Tibial artery (tissue), 4 donors: ENCODE data around the gene PPP2R2C.

Experiments
- DNase-seq, 2 donors: peaks; one replicate each; pipeline ENCODE4 v3.0.0-alpha.2; 2019
- H3K27ac ChIP-seq, 2 donors: fragments of 200-600 bp; sonication (generic) in 1 of 2; 1 replicate in 1 of 2; 2 replicates in 1 of 2; pipeline ENCODE4 v1.5.1; 2018 to 2019; ENCODE audit warnings: mild to moderate bottlenecking in 1 of 2
- H3K27me3 ChIP-seq, 2 donors: fragments of 200-600 bp; sonication (generic) in 1 of 2; one replicate each; pipeline versions ENCODE4 v1.5.1 to v1.6.0; 2016 to 2019
- H3K36me3 ChIP-seq, 3 donors: fragments of 200-600 bp; sonication (generic) in 2 of 3; one replicate each; pipeline ENCODE4 v1.5.1; 2016 to 2019; ENCODE audit warnings: mild to moderate bottlenecking in 2 of 3
- H3K4me1 ChIP-seq, 4 donors: fragments of 200-600 bp; sonication (generic) in 2 of 4; 1 replicate in 3 of 4; 2 replicates in 1 of 4; pipeline ENCODE4 v1.5.1; 2016 to 2019
- H3K4me3 ChIP-seq, 2 donors: fragments of 200-600 bp; sonication (generic) in 1 of 2; 1 replicate in 1 of 2; 2 replicates in 1 of 2; pipeline ENCODE4 v1.5.1; 2018 to 2019; ENCODE audit warnings: mild to moderate bottlenecking in 2 of 2
- H3K9me3 ChIP-seq, 3 donors: fragments of 200-600 bp; sonication (generic) in 1 of 3; one replicate each; pipeline ENCODE4 v1.5.1; 2016 to 2019
- CTCF ChIP-seq, 2 experiments: fragments of 200-600 bp in 1 of 2; fragments of 450-650 bp in 1 of 2; IDR thresholded peaks; one replicate each; pipeline ENCODE4 v1.5.1; 2017 to 2019; ENCODE audit warnings: antibody characterized with exemption in 2 of 2, mild to moderate bottlenecking in 1 of 2, moderate library complexity in 1 of 2
- intact Hi-C: fragments of 100-400 bp; cut with DNase I; formaldehyde crosslinking; loops from one replicate; pipeline ENCODE4 v1.15.0; 2023; ENCODE audit warnings: low total_unique reads

Gene PPP2R2C

GRCh38 chr4:6337331-6337935 lies 135.0 kb downstream of the PPP2R2C start:
- H3K27me3 ChIP-seq = peaks cover 0 to 87% of the 10 kb centered on the region in 2 donors
- intact Hi-C loops = no loop called here
- H3K27ac ChIP-seq = no peak overlapping the region
- H3K36me3 ChIP-seq = no peaks in the 10 kb centered on the region
- H3K4me3 ChIP-seq = no peak overlapping the region
- TF ChIP-seq CTCF (IDR thresholded peaks at IDR 0.05) = no peak
- no peaks in the 10 kb centered on the region for H3K9me3 ChIP-seq
- H3K4me1 ChIP-seq = peaks cover 0 to 1% (median 0%) of the 10 kb centered on the region in 4 donors
- DNase-seq = no peak

- no peak for TF ChIP-seq CTCF (IDR thresholded peaks at IDR 0.05)
- Histone ChIP-seq H3K4me1 (no peaks in the 10 kb centered on the region), H3K9me3 (peaks cover 0 to 4% (median 0%) of the 10 kb centered on the region in 3 donors), H3K27ac (no peak overlapping the region), H3K36me3 (no peaks in the 10 kb centered on the region), H3K4me3 (no peak overlapping the region), H3K27me3 (peaks cover 0 to 90% of the 10 kb centered on the region in 2 donors)
- DNase-seq = no peak
- intact Hi-C loops = no loop called here
Measured at GRCh38 chr4:6336166-6336565, 136.2 kb downstream of the PPP2R2C start.

GRCh38 chr4:6335040-6335590 lies 137.3 kb downstream of the PPP2R2C start:
- TF ChIP-seq CTCF (IDR thresholded peaks at IDR 0.05) = no peak
- intact Hi-C loops = no loop called here
- no peaks in the 10 kb centered on the region for H3K4me1 ChIP-seq
- no peak overlapping the region for H3K4me3 ChIP-seq
- DNase-seq = no peak
- H3K36me3 ChIP-seq = no peaks in the 10 kb centered on the region
- H3K27ac ChIP-seq = no peak overlapping the region
- H3K9me3 ChIP-seq = peaks cover 0 to 4% (median 0%) of the 10 kb centered on the region in 3 donors
- peaks cover 0 to 82% of the 10 kb centered on the region in 2 donors for H3K27me3 ChIP-seq

GRCh38 chr4:6334203-6334887 lies 138.1 kb downstream of the PPP2R2C start:
- peaks cover 0 to 4% (median 0%) of the 10 kb centered on the region in 3 donors for H3K9me3 ChIP-seq
- intact Hi-C loops = no loop called here
- no peak for TF ChIP-seq CTCF (IDR thresholded peaks at IDR 0.05)

GRCh38 chr4:6333301-6334202 lies 138.9 kb downstream of the PPP2R2C start:
- Histone ChIP-seq H3K9me3 (peaks cover 0 to 4% (median 0%) of the 10 kb centered on the region in 3 donors), H3K27ac (no peak overlapping the region), H3K36me3 (no peaks in the 10 kb centered on the region), H3K27me3 (peaks cover 0 to 74% of the 10 kb centered on the region in 2 donors), H3K4me1 (no peaks in the 10 kb centered on the region), H3K4me3 (no peak overlapping the region)
- intact Hi-C loops = no loop called here
- TF ChIP-seq CTCF (IDR thresholded peaks at IDR 0.05) = no peak
- no peak for DNase-seq

More at GRCh38 chr4:6334203-6334887, 138.1 kb downstream of the PPP2R2C start:
- no peak overlapping the region for H3K4me3 ChIP-seq
- no peaks in the 10 kb centered on the region for H3K4me1 ChIP-seq
- no peak overlapping the region for H3K27ac ChIP-seq
- H3K36me3 ChIP-seq = no peaks in the 10 kb centered on the region
- peaks cover 0 to 75% of the 10 kb centered on the region in 2 donors for H3K27me3 ChIP-seq
- no peak for DNase-seq
